OCI-LY3 (cell line): Measurements from ENCODE around the gene SEPTIN2.
A peak's percentile ranks its signal among the peaks of the same experiment; 100 is the strongest.
"Not testable (repeated sequence)": the region's sequence is repeated elsewhere in the genome, so short reads cannot be mapped to it uniquely, and the experiment has no call there.

Experiments
- H2AFZ ChIP-seq: fragments of 200-600, 300-600 bp; shearing (Covaris generic); 2 replicates; pipeline ENCODE4 v1.6.0; 2014; ENCODE audit warnings: antibody characterized with exemption, low read depth, low read length
- H3K27ac ChIP-seq: fragments of 200-600, 300-600 bp; sonication (generic); 2 replicates; pipeline ENCODE4 v1.5.1; 2014; ENCODE audit warnings: mild to moderate bottlenecking, low read length, moderate library complexity, mixed read lengths
- H3K27me3 ChIP-seq: fragments of 200-600, 300-600 bp; sonication (generic); 2 replicates; pipeline ENCODE4 v1.6.1; 2014; ENCODE audit warnings: low read depth, low read length, mixed read lengths
- H3K36me3 ChIP-seq: fragments of 200-600, 300-600 bp; sonication (generic); replicated peaks from 2 replicates; pipeline ENCODE3; 2014; ENCODE audit warnings: low read depth, low read length, mixed read lengths
- H3K4me1 ChIP-seq: fragments of 300-600, 200-600 bp; sonication (generic); 2 replicates; pipeline ENCODE4 v1.6.1; 2014; ENCODE audit warnings: low read length, mixed read lengths
- H3K4me2 ChIP-seq: fragments of 200-600, 300-600 bp; sonication (generic); 2 replicates; pipeline ENCODE4 v1.6.1; 2014; ENCODE audit warnings: low read length, mixed read lengths
- H3K4me3 ChIP-seq: fragments of 300-600, 200-600 bp; sonication (generic); 2 replicates; pipeline ENCODE4 v1.5.1; 2014; ENCODE audit warnings: antibody characterized with exemption, mild to moderate bottlenecking, low read length, moderate library complexity
- H3K79me2 ChIP-seq: fragments of 300-600, 200-600 bp; shearing (Covaris generic); 2 replicates; pipeline ENCODE4 v1.6.1; 2014; ENCODE audit warnings: mild to moderate bottlenecking, low read length, mixed read lengths
- H3K9ac ChIP-seq: fragments of 300-600, 200-600 bp; shearing (Covaris generic); 2 replicates; pipeline ENCODE4 v1.6.0; 2014; ENCODE audit warnings: mild to moderate bottlenecking, low read length, moderate library complexity
- H3K9me3 ChIP-seq: fragments of 200-600, 300-600 bp; shearing (Covaris generic); 2 replicates; pipeline ENCODE4 v1.6.1; 2014; ENCODE audit warnings: low read length, mixed read lengths; ENCODE audit not compliant: insufficient read depth
- H4K20me1 ChIP-seq: fragments of 200-600, 300-600 bp; sonication (generic); 2 replicates; pipeline ENCODE4 v1.6.1; 2016; ENCODE audit warnings: low read length, mixed read lengths; ENCODE audit not compliant: insufficient read depth
- CTCF ChIP-seq: fragments of 200-600, 300-600 bp; sonication (generic); IDR thresholded peaks from 2 replicates; pipeline ENCODE4 v1.5.1; 2014; ENCODE audit warnings: antibody characterized with exemption, low read length, low read depth
- EZH2phosphoT487 ChIP-seq: fragments of 200-600 bp; shearing (Covaris generic); IDR thresholded peaks from 2 replicates; pipeline ENCODE4 v1.6.1; 2018; ENCODE audit warnings: antibody characterized with exemption, mixed run types, low read depth

SEPTIN2 gene

GRCh38 chr2:241372361-241372992 is 56.8 kb downstream of the SEPTIN2 start:
- no peaks in the 10 kb centered on the region for H3K27me3 ChIP-seq
- no peak overlapping the region for H3K9ac ChIP-seq
- H3K4me2 ChIP-seq: no peak overlapping the region
- no peak overlapping the region for H3K4me3 ChIP-seq
- no peak overlapping the region for H2AFZ ChIP-seq
- peaks cover 26% of the 10 kb centered on the region for H3K36me3 ChIP-seq
- no peaks in the 10 kb centered on the region for H3K9me3 ChIP-seq
- peaks cover 39% of the 10 kb centered on the region for H3K4me1 ChIP-seq
- no peak overlapping the region for H3K27ac ChIP-seq
- peaks cover 84% of the 10 kb centered on the region for H3K79me2 ChIP-seq
- TF ChIP-seq EZH2phosphoT487 (no peak), CTCF (no peak)
- H4K20me1 ChIP-seq: peaks cover 27% of the 10 kb centered on the region

- H3K9me3 ChIP-seq: no peaks in the 10 kb centered on the region
- no peak overlapping the region for H3K4me3 ChIP-seq
- H3K27ac ChIP-seq: no peak overlapping the region
- TF ChIP-seq CTCF (no peak), EZH2phosphoT487 (no peak)
- no peak overlapping the region for H2AFZ ChIP-seq
- H3K9ac ChIP-seq: no peak overlapping the region
- H3K4me2 ChIP-seq: no peak overlapping the region
- peaks cover 80% of the 10 kb centered on the region for H3K79me2 ChIP-seq
- peaks cover 19% of the 10 kb centered on the region; the same call in 1 of the 2 replicates for H4K20me1 ChIP-seq
- H3K27me3 ChIP-seq: no peaks in the 10 kb centered on the region
- H3K36me3 ChIP-seq: peaks cover 29% of the 10 kb centered on the region
- H3K4me1 ChIP-seq: peaks cover 35% of the 10 kb centered on the region
Observed at GRCh38 chr2:241373446-241373845, 57.7 kb downstream of the SEPTIN2 start.

GRCh38 chr2:241373906-241374305 is 58.2 kb downstream of the SEPTIN2 start:
- H3K9ac ChIP-seq, H3K4me3 ChIP-seq, H2AFZ ChIP-seq, H3K27me3 ChIP-seq, H3K9me3 ChIP-seq: not testable (repeated sequence)
- H4K20me1 ChIP-seq: peaks cover 18% of the 10 kb centered on the region; the same call in 1 of the 2 replicates
- H3K4me2 ChIP-seq: peak overlapping the region; percentile 77; the same call in 1 of the 2 replicates
- peak overlapping the region; percentile 79 for H3K27ac ChIP-seq
- peaks cover 31% of the 10 kb centered on the region for H3K4me1 ChIP-seq
- H3K36me3 ChIP-seq: peaks cover 29% of the 10 kb centered on the region
- peaks cover 79% of the 10 kb centered on the region for H3K79me2 ChIP-seq

- H3K4me2 ChIP-seq: 0 out of 2 replicates have a peak overlapping the region, but pooled peaks have one; percentile 77
Observed at GRCh38 chr2:241375300-241375699, 59.6 kb downstream of the SEPTIN2 start.

More at GRCh38 chr2:241375300-241375699, 59.6 kb downstream of the SEPTIN2 start:
- TF ChIP-seq EZH2phosphoT487 (no peak), CTCF (no peak)
- Histone ChIP-seq H3K9ac (no peak overlapping the region), H3K4me3 (no peak overlapping the region), H3K27me3 (no peaks in the 10 kb centered on the region), H3K27ac (peak overlapping the region; percentile 79; the same call in 1 of the 2 replicates), H4K20me1 (peaks cover 19% of the 10 kb centered on the region; the same call in 1 of the 2 replicates), H3K36me3 (peaks cover 34% of the 10 kb centered on the region), H3K9me3 (no peaks in the 10 kb centered on the region), H2AFZ (no peak overlapping the region), H3K4me1 (peaks cover 26% of the 10 kb centered on the region), H3K79me2 (peaks cover 79% of the 10 kb centered on the region)
